AG08395 (cell line): ENCODE measurements around the gene INPP4A.

Experiments
- DNase-seq: peaks from one replicate; pipeline ENCODE4 v3.0.0; 2012; ENCODE audit warnings: mixed read lengths, low spot score

INPP4A gene

DNA sequence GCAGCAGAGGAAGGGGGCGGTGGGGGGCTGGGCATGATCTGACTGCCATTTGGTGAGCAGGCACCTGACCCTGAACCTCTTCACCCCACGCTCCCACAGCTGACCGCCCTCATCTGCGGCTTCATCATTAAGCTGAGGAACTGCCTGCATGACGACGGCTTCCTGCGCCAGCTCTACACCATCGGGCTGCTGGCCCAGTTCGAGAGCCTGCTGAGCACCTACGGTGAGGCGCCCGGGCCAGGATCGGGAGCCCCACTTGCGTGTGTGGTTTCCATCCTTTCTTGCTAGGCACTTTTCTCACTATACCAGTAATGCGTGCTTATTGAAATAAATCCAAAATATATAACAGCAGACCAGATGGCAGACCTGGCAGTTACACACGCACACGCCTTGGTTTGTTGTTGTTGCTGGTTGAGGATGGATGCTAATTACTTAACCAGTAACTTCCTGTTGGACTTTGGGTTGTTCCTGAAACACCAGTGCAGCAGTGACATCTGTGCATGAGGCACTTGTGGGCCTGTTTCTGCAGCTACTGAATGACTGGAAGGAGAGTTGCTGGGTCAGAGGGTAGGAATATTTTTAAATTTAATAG is 120.0 kb downstream of the INPP4A start:
- DNase-seq: no peak

DNA sequence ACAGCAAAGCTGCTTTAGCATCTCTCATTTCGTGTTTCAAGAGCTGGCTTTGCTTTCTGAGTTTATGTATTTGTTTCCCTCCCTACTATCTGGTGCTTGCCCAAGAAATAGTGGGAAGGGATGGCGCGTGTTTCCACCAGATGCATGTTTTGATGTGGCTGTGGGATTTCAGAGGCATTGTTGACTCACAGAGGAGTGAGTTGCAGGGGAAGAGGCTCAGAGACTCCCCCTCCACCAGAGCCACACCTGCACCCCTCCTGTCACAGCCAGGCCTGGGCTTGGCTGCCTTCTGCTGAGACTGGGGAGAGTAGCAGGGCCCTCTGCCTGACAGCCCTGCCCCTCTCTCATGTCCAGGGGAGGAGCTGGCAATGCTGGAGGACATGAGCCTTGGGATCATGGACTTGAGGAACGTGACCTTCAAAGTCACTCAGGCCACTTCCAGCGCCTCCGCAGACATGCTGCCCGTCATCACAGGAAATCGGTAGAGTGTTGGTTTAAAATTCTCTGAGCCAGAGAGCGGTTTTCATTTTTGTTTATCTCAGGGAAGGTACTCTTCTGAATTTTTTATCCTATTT is 120.7 kb downstream of the INPP4A start:
- DNase-seq: no peak

DNA sequence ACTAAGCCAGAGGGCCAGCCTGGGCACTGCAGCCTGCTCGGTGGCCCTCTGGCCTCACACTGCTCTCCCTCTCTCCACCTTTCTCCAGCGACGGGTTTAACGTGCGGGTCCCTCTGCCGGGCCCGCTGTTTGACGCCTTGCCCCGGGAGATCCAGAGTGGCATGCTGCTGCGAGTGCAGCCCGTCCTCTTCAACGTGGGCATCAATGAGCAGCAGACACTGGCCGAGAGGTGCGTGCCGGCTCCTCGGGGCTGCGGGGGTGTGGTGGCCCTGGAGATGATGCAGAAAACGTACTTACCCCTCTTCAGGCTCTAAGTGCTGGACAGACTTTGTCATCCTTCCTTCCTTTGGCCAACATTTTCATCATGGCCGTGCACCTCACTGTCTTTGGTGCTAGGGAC is 121.3 kb downstream of the INPP4A start:
- DNase-seq: no peak

DNA sequence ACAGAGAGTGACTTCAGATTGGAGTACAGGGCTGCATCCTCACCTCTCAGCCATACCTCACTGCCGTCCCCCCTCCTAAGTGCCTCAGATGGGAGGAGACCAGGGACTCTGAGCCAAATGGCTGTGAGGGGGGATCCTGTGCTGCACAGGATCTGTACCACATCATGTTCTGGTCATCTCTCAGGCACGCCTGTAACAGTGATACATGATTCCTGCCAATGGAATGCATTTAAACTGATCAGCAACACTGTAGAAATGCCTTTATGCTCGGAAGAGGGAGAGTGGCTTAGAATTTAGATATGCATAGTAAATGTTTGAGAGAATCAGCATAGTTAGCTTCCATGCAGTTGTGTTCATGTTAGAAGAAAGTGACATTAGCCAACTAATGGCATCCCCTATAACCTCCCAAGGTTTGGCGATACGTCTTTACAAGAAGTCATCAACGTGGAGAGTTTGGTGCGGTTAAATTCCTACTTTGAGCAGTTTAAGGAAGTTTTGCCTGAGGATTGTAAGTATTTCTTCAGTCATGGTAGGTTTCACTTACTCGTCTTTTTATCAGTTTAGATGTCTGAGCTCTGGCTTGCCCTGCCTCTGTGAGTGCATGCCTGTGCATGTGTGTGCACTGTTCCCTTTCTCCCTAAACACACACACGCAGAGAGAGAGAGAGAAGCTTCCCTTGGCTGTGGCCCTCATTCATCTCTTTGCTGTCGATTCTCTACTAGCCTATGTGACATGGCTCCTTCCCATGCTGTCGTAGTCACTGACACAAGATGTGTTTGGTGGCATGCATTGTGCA is 123.7 kb downstream of the INPP4A start:
- DNase-seq: peak; percentile 30

DNA sequence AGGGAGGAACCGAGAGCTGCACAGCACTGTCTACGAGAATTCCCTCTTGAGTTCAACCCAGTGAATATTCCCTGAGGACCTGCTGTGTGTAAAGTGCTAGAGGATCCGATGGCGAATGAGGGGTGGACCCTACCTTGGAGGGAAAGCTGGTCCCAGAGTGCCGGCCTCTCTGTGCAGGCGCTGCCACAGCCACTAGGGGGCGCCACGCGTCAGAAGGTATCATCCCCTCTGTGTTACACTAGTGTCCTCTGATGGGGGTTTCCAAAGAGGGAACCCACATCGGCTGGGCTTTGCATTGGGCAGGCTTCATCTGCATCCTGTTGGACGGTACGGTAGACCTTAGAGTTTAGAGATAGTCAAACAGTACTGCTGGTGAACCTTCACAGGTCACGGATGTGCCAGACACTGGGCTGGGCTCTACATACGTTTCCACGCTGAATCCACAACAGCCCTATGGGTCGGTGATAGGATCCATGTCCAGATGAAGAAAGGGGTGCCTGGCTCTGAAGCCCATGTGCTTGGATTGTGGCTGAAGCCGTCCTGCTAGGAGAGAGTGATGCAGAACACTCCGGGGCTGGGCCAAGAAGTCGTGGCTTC is 124.6 kb downstream of the INPP4A start:
- DNase-seq: peak; percentile 46

DNA sequence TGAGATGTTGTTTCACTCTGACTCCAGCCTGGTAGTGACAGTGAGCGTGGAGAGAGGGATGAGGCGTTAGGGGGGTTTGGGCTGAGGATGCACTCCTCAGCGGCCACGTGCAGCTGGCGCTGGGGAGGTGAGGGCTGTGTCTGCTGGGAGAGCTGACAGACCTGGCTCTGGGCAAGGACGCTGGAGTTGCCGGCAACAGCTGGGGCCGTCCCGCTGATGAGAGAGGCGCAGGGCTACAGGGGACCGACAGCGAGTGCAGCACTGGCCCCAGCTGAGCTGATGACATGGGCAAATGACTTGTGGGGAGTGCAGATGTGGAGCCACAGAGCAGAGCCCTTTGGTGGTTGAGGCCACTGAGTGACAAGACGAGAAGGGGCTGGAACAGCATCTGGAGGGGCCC is 125.3 kb downstream of the INPP4A start:
- DNase-seq: no peak

DNA sequence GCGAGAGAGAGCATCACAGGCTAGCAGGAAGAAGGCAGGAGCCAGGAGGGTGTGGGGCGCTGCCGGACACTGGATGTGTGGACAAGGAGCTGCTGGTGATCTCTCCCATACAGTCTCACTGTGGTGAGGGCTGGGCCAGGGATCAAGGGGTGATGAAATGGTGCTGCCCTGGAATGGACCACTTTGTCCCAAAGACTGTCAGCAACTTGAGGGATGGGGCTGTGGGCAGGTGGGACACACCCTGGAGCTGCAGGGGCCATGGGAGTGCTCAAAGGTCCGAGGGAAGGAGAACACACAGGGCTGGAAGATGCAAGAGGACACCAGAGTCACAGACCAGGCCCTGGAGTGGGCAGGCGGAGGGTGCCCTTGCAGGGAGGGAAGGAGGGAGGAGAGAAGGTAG is 125.7 kb downstream of the INPP4A start:
- DNase-seq: no peak

DNA sequence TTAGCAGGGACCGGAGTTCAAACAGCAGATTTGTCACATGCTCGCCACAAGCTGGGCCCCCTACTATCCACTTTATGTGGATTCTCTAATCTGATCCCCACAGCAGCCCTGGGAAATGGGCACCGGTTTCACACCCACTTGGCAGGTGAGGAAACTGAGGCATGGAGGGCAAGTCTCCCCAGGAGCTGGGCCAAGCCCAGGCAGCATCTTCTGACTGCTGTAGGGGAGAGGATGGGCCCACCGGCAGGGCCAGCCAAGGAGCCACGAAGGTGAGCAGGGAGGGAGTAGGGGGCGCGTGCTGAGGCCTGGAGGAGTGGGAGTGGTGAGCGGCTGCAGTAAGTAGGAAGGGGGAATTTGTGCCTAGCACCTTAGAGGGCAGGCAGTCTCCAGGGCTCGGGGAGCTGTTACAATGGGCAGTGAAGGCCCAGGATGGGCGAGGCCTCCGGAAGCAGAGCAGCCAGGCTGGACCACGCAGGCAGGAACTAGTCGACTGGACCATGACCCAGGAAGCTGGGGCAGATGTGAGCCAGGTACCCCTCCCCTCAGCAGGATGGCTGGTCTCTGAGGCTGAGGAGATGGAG is 126.6 kb downstream of the INPP4A start:
- DNase-seq: no peak

DNA sequence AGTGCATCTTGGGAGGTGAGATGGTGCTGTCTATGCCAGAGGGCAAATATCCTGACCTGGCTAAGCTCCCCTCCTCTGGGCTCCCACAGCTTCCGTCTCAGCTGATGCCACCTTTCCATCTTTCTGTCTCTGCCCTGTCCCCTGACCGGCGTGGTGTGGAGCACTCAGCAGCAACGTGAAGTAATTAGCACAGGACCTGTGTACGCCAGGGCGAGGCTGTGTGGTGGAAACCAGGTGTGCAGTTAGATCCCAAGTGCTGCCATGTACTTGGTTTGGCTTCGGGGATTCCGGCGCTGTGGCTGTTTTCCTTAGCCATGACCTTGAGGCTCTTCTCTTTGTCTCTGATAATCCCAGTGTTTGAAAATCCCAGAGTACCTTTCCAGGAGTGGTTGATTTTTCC is 127.1 kb downstream of the INPP4A start:
- DNase-seq: no peak

DNA sequence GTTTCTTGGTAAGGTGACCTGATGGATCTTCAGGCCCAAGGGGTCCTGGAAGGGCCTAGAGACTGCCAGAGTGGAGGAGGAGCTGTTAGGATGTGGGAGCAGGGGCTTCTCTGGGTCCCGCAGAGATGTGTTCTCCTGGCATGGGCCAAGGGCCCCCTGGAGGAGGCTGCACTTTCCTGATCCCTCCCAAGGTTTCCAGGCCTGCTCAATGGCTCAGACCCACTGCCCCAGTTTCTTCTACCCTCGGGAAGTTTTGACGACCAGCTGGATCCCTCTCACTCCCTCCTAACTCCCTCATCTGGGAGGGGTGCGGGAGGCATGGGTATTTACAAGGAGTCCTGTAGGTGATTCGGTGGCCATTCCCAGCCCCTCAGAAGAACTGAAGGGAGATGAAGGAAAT is 127.6 kb downstream of the INPP4A start:
- no peak for DNase-seq

DNA sequence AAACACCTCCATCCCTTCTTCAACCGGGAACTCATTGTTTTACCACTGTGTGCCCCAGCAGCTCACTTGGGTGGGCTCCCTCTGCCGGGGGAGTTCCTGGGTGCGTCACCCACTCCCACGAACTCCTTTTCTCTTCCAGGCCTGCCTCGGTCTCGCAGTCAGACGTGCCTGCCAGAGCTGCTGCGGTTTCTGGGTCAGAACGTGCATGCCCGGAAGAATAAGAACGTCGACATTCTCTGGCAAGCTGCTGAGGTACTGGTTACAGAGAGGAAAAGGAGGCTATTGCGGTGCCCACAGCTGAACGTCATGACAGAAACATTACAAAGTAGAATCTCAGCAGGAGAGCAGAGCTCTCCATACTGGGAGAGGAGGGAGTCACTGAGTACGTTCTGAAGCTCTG is 128.0 kb downstream of the INPP4A start:
- DNase-seq: no peak

DNA sequence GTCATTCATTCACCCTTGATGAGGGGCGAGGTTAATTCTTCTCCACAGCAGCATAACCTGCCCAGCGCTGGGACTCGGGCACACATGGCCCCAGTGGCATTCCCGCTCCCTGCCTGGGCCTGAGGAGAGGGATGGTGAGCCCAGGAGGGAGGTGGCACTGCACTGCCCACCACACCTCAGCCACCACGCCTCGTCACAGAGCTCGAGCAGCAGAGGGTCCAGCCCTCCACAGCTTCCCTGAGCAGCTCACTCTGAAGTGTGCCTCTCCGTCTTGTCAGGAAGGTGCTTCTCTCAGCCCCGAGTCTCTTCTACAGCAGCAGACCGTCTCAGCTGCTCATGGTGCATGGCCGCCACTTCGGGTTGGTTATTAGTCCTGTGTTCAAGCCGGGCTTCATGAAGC is 128.8 kb downstream of the INPP4A start:
- DNase-seq: no peak

DNA sequence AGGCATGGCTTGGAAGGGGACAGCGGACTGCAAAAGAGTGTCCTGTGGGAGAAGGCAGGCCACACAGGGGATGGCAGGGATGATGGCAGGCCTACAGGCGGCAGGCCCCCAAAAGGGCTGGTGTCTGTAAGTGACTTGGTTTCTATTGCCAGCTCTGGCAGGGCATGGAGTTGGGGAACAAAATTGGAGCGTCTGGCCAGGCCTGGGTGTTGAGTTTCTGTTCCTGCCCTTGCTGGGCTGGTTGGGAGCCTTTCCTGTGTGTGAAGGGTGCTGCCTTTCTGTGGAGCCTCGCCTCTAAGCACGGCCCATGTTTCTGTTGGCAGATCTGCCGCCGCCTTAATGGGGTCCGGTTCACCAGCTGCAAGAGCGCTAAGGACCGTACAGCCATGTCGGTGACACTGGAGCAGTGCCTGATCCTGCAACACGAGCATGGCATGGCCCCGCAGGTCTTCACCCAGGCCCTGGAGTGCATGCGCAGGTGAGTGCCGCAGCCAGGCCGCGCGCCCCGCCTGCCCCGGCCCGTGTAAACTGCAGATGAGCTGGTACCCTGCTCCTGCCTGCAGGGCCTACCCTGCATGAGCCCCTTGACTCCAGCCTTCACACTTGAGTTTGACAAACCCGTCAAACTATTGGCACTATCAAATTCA is 132.1 kb downstream of the INPP4A start:
- no peak for DNase-seq

DNA sequence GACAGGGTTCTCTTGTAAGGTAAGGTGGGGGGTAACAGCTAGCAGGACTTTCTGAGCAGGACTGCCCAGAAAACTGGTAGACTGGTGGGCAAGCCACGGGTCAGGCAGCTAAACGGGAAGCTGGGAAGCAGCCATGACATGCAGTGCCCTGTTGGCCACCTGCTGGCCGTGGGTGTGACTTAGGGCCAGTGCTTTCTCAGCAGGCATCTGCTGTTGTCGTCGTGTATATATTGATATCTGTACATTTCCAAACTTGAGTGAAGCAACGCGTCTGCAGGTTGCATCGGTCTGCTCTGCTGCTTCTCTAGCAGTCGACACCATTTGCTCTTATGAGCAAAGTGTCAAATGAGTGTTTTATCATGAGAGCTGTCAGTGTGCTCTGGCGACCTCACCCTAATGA is 132.7 kb downstream of the INPP4A start:
- no peak for DNase-seq

DNA sequence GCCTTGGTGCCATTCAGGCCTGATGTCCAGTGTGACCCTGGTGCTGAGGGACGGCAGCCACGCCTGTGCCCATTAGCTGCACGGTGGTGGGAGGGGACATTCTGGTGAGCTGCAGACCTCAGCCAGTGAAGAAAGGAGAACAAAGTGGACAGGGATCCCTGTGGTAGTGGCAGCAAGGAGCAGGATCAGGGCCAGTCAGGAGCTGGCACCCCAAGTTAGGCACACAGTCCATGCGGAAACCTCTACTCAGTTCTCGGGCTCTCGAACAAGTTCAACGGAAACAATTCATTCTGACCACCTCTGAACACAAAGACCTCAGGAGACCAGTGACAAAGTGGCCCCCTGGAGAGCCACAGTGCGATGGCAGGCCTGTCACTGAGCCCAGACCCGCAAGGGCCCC is 133.6 kb downstream of the INPP4A start:
- no peak for DNase-seq

DNA sequence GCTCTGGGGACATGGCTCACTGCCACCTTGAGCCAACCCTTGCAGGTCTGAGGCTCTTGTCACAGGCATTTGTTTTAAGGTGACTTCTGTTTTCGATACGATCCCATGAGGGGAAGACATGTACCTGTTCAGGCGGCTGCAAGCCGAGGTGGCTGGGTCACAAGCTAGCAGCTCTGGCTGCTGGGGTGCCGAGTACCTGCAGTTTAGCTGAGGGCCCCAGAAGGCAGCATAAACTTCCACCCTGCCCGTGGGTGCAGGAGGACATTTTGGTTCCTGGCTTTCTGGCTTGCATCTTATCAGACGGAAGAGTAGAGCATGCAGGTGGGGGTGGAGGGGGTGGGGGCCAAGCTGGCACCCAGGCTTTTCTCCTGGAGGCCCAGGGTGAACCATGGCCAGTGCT is 135.3 kb downstream of the INPP4A start:
- no peak for DNase-seq

DNA sequence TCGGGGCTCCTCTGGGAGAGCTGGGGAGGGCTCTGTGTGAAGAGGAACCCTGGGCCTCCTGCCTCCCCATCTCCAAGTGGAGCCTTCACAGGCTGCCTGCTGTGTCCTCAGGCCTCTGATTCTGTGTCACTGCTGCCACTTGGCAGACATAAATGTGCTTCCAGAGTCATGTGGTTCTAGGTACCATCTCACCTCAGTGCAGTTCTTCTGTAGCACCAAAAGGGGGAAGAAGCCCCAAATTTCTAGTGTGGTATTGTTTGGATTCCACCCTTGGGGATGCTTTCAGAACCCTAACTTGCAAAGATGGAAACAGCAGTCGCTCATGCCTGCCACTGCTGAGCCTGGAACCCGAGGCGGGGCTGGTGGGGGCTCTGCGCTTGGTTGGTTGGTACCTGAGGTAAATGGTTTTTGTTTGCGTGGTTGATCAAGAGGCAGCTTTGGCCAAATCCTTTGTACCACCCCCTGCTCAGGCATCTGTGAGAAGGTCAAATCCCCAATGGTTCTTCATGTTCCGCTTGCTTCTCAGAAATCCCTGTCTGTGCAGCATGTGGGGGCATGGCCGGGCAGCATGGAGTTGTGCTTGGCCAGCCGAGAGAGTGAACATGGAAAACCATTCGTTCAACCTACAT is 136.1 kb downstream of the INPP4A start:
- DNase-seq: no peak

DNA sequence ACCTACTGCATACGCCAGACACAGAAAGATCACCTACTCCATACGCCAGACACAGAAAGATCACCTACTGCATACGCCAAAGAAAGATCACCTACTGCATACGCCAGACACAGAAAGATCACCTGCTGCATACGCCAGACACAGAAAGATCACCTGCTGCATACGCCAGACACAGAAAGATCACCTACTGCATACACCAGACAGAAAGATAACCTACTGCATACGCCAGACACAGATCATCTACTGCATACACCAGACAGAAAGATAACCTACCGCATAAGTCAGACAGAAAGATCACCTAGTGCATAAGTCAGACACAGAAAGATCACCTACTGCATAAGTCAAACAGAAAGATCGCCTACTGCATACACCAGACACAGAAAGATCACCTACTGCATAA is 137.9 kb downstream of the INPP4A start:
- no peak for DNase-seq

DNA sequence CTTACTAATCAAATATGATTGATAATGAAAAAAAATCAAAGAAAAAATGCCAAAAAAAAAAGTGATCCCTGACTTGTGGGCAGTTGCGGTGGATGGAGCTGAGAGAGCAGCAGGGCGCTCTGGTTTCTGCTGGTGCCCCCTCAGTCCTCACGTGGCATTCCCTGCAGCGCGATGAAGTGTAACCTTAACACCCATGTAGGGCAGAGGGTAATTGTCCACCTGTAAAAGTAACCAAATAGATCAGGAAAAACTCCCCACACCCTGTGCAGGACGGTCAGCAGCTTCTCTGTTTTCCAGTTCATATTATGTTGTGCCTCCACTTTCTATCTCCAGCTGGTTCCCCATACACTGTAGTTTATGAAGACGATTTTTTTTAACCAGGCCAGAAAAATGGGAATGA is 138.6 kb downstream of the INPP4A start:
- no peak for DNase-seq

DNA sequence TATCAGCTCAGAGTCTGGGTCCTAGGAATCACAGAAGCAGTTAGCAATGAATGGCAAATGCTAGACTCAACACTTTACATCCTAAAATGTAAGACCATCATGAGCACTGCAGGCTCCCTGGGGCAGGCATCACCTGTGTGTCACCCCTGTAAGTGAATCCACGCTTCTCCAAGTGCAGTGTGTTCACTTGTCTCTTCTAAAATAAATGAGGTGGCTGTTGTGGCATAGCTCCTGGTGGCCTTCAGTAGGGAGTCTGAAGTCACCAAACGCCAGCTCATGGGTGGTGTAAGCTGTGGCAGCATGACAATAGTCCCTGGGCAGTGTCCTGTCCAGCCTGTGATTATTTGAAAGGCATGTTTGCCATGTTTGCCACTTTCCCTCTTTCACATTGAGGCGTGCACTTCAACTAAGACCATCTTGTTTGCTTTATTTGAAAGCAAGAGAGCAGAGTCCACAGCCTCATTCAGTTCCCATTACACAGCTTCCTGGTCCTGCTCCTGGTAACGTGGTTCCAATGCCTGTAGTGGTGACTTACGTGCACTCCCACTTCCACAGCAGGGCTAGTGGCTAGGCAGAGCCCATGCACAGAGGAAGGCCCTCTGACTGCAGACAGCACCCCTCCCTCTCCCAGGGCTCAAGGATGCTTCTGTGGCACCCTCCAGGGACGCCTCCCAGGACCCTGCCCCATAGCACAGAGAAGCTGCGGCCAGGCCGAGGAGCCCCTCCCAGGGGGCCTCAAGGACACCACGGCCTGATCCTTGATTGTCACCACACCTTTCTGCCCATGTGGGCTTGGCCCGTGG is 139.4 kb downstream of the INPP4A start:
- DNase-seq: no peak

DNA sequence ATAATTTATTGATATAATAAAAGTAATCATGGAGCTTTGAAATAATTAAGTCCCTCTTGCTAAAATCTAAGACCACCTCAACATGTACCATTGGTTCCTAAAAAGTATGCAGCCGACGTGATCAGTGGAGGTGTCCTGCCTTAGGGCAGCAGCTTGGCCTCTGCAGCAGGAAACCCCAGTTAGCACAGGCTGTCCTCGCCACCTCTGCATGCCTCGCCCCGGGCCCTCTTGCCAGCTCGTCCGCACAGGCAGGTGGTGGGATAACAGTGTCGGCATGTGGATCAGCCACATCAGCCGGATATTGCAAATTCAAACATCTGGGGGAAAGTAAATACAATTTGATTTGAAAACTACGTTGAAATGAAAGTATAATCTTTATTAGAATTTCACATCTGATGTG is 140.7 kb downstream of the INPP4A start:
- DNase-seq: no peak
